COLO668 (cell line): ENCODE data around the gene MR1.

Experiments
- DNase-seq: peaks from one replicate; lab custom pipeline; 2025; ENCODE audit not compliant: unreplicated experiment; lab: John Stamatoyannopoulos, UW

The MR1 gene

GRCh38 chr1:181033799-181034451 is at the start of gene MR1:
MR1 (plus strand) TSS chr1:181033983; CDS start chr1:181034008, 25 bp downstream.
- DNase-seq: no peak

- peak; percentile 64 for DNase-seq
Observed at GRCh38 chr1:180988253-180988752, 45.5 kb upstream of the MR1 start.

GRCh38 chr1:180994262-180994661 is 39.5 kb upstream of the MR1 start:
- DNase-seq: no peak

GRCh38 chr1:180997843-180998504 is 35.8 kb upstream of the MR1 start:
- DNase-seq: no peak

- DNase-seq: no peak
Observed at GRCh38 chr1:181001091-181001780, 32.5 kb upstream of the MR1 start.

- no peak for DNase-seq
Observed at GRCh38 chr1:181002582-181003172, 31.1 kb upstream of the MR1 start.

GRCh38 chr1:181010789-181011188 is 23.0 kb upstream of the MR1 start:
- DNase-seq: no peak

GRCh38 chr1:181011301-181012202 is 22.2 kb upstream of the MR1 start:
- no peak for DNase-seq

GRCh38 chr1:181012203-181012745 is 21.5 kb upstream of the MR1 start:
- DNase-seq: no peak

GRCh38 chr1:181013144-181013543 is 20.6 kb upstream of the MR1 start:
- DNase-seq: no peak

- no peak for DNase-seq
Observed at GRCh38 chr1:181014477-181015250, 19.1 kb upstream of the MR1 start.

GRCh38 chr1:181015251-181015615 is 18.6 kb upstream of the MR1 start:
- DNase-seq: no peak

GRCh38 chr1:181016563-181016962 is 17.2 kb upstream of the MR1 start:
- DNase-seq: no peak

GRCh38 chr1:181018901-181019681 is 14.7 kb upstream of the MR1 start:
- no peak for DNase-seq

GRCh38 chr1:181021159-181021558 is 12.6 kb upstream of the MR1 start:
- DNase-seq: no peak

GRCh38 chr1:181021811-181022434 is 11.9 kb upstream of the MR1 start:
- peak; percentile 70 for DNase-seq

GRCh38 chr1:181023265-181024057 is 10.3 kb upstream of the MR1 start:
- DNase-seq: no peak

- no peak for DNase-seq
Observed at GRCh38 chr1:181028196-181028595, 5.6 kb upstream of the MR1 start.
